Keratinocyte (primary cell): Measurements from ENCODE around the gene OBSCN.

ENCODE experiments used
- EZH2 ChIP-seq: IDR thresholded peaks from one replicate; pipeline ENCODE4 v1.6.1; 2012; ENCODE audit warnings: inconsistent platforms, mild to moderate bottlenecking, low read length, moderate library complexity
- TF ChIP-seq, protein P1 (sequence below), 3 experiments: IDR thresholded peaks in 1 of 3; conservative IDR thresholded peaks in 1 of 3; optimal IDR thresholded peaks in 1 of 3; 2 replicates in 2 of 3; 3 replicates in 1 of 3; pipeline versions ENCODE3 to v1.5.1; 2011; ENCODE audit warnings: low read length in 3 of 3, mild to moderate bottlenecking in 3 of 3, moderate library complexity in 2 of 3, control low read depth in 1 of 3, inconsistent platforms in 1 of 3; ENCODE audit not compliant: insufficient read depth in 2 of 3; ENCODE audit errors: extremely low read depth in 1 of 3

DNA sequence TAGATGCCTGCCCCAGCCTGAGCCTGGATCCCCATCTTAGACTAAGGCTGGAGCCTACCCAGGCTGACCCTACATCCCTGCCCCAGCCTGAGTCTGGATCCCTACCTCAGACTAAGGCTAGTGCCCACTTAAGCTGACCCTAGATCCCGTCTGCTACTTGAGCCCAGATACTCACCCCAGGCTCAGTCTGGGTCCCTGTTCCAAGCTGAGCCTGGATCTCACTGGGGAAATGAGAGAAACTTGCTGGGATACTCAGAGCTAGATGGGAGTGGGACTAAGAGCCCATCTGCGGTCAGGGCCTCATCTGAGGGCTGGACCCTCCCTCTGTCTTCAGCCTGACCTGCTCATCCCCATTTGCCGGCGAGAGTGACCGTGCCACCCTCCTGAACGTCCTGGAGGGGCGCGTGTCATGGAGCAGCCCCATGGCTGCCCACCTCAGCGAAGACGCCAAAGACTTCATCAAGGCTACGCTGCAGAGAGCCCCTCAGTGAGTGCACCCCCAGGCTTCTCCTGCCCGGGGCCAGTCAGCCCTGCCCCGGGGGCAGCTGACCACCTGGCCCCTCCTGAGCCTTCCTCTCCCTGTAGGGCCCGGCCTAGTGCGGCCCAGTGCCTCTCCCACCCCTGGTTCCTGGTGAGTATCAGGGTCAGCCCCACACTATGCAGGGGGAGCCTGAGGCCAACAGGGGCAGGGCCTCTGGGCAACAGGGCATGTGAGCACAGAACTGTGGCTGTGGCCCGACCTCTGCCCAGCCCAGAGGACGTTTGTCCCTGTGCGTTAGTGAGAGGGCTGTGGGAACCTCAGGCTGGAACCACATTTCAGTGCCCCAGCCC is 162.0 kb downstream of the OBSCN start:
- no peak for TF ChIP-seq EZH2
- TF ChIP-seq, protein P1, sequence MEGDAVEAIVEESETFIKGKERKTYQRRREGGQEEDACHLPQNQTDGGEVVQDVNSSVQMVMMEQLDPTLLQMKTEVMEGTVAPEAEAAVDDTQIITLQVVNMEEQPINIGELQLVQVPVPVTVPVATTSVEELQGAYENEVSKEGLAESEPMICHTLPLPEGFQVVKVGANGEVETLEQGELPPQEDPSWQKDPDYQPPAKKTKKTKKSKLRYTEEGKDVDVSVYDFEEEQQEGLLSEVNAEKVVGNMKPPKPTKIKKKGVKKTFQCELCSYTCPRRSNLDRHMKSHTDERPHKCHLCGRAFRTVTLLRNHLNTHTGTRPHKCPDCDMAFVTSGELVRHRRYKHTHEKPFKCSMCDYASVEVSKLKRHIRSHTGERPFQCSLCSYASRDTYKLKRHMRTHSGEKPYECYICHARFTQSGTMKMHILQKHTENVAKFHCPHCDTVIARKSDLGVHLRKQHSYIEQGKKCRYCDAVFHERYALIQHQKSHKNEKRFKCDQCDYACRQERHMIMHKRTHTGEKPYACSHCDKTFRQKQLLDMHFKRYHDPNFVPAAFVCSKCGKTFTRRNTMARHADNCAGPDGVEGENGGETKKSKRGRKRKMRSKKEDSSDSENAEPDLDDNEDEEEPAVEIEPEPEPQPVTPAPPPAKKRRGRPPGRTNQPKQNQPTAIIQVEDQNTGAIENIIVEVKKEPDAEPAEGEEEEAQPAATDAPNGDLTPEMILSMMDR (optimal IDR thresholded peaks at IDR 0.05 in 1 of 3, IDR thresholded peaks at IDR 0.05 in 1 of 3, conservative IDR thresholded peaks at IDR 0.05 in 1 of 3; ENCODE audit: extremely low read depth in 1 of 3, insufficient read depth in 2 of 3, low read length in 3 of 3), result no peak
